ENCODE data around the gene DLG3.
"Not testable (repeated sequence)": the region's sequence is repeated elsewhere in the genome, so short reads cannot be mapped to it uniquely, and the experiment has no call there.

Gene DLG3

GRCh38 chrX:70444326-70444945, at the start of gene DLG3:
TSS of gene DLG3 (plus strand) at chrX:70444835. CDS start at chrX:70445202, 367 bp downstream.
- DNase-seq (ENCODE audit: low read depth in 3 of 3, low spot score in 1 of 3), result no peak

DNA sequence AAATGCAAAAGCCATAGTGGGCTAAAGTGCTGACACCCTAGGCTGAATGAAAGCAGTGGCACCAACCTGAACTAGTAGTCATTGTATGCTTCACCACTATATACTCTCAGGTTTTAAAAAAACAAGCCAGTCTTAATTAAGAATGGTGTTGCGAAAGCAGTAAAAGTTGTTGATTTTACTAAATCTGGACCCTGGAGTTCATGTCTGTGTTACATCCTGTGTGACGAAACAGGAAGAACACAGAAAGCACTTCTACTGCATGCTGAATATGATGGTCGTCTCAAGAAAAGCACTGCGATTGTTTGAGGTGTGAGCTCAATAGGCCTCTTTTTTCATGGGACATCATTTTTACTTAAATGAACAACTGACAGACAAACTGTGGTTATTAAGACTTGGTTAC, 45.7 kb upstream of the DLG3 start:
- DNase-seq (ENCODE audit: low read depth in 3 of 3, low spot score in 1 of 3), result no peak

DNA sequence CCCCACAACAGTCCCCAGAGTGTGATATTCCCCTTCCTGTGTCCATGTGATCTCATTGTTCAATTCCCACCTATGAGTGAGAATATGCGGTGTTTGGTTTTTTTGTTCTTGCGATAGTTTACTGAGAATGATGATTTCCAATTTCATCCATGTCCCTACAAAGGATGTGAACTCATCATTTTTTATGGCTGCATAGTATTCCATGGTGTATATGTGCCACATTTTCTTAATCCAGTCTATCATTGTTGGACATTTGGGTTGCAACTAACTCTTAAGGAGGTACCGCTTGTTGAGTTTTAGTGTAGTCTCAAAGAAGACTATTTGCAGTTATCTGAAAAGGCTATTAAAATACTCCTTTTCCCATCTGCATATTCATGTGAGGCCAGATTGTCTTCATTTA, 44.5 kb upstream of the DLG3 start:
- not testable (repeated sequence) for DNase-seq (ENCODE audit: low read depth in 3 of 3, low spot score in 1 of 3)

DNA sequence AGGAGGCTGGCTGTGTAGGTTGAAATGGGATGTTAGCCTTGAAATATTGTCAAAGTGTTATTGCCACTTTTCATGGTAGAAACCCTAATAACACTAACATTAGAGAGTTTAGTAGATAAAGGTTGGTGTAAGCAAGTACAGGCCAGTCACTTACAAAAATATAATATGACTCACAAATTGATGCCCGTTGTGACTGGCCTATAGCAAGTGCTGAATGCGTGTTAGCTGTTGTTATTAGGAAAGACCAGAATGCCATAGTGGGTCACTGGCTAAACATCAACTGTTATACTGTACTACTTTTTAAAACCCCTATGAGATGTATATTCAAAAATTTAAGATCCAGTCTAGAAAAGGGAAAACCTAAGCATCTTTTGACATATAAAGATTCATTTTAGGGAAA, 41.9 kb upstream of the DLG3 start:
- no peak for DNase-seq (ENCODE audit: low read depth in 3 of 3, low spot score in 1 of 3)

GRCh38 chrX:70405003-70405402, 39.6 kb upstream of the DLG3 start:
- no peak for DNase-seq (ENCODE audit: low read depth in 3 of 3, low spot score in 1 of 3)

GRCh38 chrX:70410921-70411320, 33.7 kb upstream of the DLG3 start:
- no peak for DNase-seq (ENCODE audit: low read depth in 3 of 3, low spot score in 1 of 3)

GRCh38 chrX:70411475-70411874, 33.2 kb upstream of the DLG3 start:
- DNase-seq (ENCODE audit: low read depth in 3 of 3, low spot score in 1 of 3), result no peak

GRCh38 chrX:70421618-70422017, 23.0 kb upstream of the DLG3 start:
- no peak for DNase-seq (ENCODE audit: low read depth in 3 of 3, low spot score in 1 of 3)

DNA sequence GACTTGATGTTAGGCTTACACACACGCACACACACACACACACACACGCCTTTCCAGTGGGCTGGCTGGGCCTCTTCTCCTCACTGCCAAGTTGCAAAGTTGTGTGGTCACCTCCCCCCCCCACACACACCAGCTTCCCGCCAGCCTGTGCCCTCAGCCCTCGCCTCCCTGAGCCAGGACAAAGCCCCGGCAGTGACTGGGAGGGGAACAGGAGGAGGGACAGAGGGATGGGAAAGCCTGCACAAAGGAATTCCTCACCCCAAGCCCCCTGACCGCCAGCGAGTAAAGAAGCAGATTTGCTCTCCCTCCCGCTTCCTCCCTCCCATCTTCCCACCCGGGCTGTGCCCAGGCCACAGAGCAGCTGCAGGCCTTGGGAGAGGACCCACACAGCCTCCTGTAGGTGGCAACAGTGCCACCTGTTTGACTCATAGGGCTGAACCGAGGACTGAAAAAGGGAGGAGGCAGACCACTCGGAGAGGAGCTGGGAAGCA, 21.7 kb upstream of the DLG3 start, which contains the start of gene GDPD2:
Gene GDPD2 (plus strand): TSS at position 464 of the 491 bp plus-strand sequence. CDS start 1,671 bp downstream, outside the sequence.
- DNase-seq (ENCODE audit: low read depth in 3 of 3, low spot score in 1 of 3), result no peak

- DNase-seq (ENCODE audit: low read depth in 3 of 3, low spot score in 1 of 3), result no peak
Observed at GRCh38 chrX:70423936-70424675, 20.5 kb upstream of the DLG3 start.

DNA sequence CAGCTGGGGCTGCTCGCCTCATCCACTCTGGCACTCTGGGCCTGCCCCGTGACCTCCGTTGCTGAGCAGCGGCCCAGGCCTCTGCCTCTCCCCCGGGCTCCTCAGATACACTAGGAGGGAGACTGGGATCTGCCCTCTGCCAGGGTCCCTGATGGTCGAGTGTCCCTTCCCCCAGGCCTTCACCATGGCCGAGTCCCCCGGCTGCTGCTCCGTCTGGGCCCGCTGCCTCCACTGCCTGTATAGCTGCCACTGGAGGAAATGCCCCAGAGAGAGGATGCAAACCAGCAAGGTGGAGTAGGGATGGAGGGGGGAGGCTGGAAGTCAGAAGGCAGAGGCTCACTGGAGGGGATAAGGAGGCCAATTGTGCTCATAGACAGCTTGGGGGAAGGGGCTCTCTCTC, 19.8 kb upstream of the DLG3 start:
- no peak for DNase-seq (ENCODE audit: low read depth in 3 of 3, low spot score in 1 of 3)

GRCh38 chrX:70426286-70427278, 18.1 kb upstream of the DLG3 start:
- no peak for DNase-seq (ENCODE audit: low read depth in 3 of 3, low spot score in 1 of 3)

DNA sequence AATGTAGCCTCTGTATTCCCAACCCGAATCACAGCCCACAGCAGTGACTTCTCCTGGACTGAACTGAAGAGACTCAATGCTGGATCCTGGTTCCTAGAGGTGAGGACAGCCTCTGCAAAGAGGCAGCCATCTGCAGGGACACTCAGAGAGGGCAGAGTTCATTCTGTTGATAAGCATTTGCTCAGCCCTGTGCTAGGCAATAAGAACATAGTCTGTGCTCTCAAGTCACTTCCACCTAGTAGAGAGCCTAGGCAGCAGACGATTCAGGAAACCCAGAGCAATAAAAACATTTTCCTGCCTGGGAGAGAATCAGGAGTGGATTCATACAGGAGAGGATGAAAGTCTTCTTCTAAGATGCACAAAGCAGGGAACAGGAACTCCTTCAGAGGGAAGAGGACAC, 17.3 kb upstream of the DLG3 start:
- DNase-seq (ENCODE audit: low read depth in 3 of 3, low spot score in 1 of 3), result no peak

DNA sequence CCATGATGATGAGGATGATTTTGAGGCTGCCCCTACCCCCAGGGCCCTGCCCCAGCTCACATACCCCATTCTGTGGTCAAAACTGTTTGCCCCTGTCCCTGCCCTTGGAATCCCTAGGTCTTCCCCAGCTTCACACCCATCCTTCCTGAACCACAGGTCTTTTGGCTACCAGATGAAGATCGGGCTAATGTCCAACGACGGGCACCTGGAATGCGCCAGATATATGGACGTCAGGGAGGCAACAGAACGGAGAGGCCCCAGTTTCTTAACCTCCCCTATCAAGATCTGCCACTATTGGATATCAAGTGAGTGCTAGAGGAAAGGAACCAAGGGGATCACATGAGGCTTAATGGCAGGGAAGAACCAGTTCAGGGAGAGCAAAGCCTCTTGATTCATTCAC, 14.9 kb upstream of the DLG3 start:
- DNase-seq (ENCODE audit: low read depth in 3 of 3, low spot score in 1 of 3), result no peak

DNA sequence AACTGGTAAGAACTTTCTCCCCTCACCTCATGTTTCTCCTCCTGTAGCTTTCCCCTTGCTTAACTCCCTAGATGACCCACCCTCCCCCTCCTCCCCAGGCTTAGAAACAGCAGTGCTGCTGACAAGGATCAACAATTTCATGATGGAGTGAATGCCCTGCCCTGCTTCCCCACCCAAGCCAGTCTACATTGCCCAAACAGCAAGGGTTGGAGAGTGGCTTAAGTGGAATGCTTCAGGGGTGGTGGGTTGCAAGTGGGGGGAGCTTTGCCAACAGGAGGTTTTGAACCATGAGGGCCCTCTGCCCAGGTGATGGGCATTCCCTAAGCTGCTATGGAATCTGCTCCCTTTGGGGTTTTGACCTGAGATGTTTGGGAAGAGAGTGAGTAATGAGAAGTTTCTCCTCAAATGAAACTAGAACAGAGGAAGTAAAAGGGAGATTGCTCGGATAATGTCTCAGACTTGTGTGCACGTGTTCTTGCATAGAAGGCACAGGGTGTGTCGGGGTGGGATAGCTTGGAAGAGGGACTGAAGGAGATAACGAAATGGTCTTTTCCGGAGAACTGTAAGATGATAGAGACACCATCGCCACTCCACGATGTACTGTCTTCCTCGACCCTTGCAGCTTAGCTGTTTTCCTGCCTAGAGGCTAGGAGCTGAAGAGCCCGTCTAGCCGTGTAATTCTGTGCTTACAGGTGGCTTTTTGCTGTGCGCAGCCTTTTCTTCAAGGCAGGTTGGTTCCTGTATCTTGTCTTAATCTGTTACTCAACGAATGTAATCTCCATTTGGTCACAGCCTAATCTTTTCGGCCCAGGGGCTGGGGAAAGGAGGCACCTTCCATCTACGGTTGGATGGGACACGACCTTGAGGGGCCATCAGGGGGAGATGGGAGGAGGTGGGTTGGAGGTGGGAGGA, 11.4 kb upstream of the DLG3 start:
- DNase-seq (ENCODE audit: low read depth in 3 of 3, low spot score in 1 of 3), result no peak

GRCh38 chrX:70433848-70434351, 10.7 kb upstream of the DLG3 start:
- DNase-seq (ENCODE audit: low read depth in 3 of 3, low spot score in 1 of 3), result peak in 2 of 3 donors; percentile 53 to 54

GRCh38 chrX:70434352-70434866, 10.2 kb upstream of the DLG3 start:
- peak in 1 of 3 donors; percentile 33 for DNase-seq (ENCODE audit: low read depth in 3 of 3, low spot score in 1 of 3)

GRCh38 chrX:70434914-70435586, 9.6 kb upstream of the DLG3 start:
- no peak for DNase-seq (ENCODE audit: low read depth in 3 of 3, low spot score in 1 of 3)

GRCh38 chrX:70436343-70436742, 8.3 kb upstream of the DLG3 start:
- no peak for DNase-seq (ENCODE audit: low read depth in 3 of 3, low spot score in 1 of 3)

Data from stimulated activated CD4-positive, alpha-beta T cell treated with anti-CD3 and anti-CD28 coated beads, TNF-alpha, amount 100 ng/mL, for 1 hour (primary cell).